Measurements from ENCODE around the gene ENTR1.

GRCh38 chr9:136392538-136393449 lies 17.6 kb downstream of the ENTR1 start:
- TF ChIP-seq, protein P1, sequence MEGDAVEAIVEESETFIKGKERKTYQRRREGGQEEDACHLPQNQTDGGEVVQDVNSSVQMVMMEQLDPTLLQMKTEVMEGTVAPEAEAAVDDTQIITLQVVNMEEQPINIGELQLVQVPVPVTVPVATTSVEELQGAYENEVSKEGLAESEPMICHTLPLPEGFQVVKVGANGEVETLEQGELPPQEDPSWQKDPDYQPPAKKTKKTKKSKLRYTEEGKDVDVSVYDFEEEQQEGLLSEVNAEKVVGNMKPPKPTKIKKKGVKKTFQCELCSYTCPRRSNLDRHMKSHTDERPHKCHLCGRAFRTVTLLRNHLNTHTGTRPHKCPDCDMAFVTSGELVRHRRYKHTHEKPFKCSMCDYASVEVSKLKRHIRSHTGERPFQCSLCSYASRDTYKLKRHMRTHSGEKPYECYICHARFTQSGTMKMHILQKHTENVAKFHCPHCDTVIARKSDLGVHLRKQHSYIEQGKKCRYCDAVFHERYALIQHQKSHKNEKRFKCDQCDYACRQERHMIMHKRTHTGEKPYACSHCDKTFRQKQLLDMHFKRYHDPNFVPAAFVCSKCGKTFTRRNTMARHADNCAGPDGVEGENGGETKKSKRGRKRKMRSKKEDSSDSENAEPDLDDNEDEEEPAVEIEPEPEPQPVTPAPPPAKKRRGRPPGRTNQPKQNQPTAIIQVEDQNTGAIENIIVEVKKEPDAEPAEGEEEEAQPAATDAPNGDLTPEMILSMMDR (IDR thresholded peaks at IDR 0.05) = no peak
- TF ChIP-seq POLR2A (IDR thresholded peaks at IDR 0.05) = no peak

Data from uterus (tissue), 2 donors.